Measurements from ENCODE around the gene AWAT2.
"Not testable (repeated sequence)": the region's sequence is repeated elsewhere in the genome, so short reads cannot be mapped to it uniquely, and the experiment has no call there.

- TF ChIP-seq, protein P1, sequence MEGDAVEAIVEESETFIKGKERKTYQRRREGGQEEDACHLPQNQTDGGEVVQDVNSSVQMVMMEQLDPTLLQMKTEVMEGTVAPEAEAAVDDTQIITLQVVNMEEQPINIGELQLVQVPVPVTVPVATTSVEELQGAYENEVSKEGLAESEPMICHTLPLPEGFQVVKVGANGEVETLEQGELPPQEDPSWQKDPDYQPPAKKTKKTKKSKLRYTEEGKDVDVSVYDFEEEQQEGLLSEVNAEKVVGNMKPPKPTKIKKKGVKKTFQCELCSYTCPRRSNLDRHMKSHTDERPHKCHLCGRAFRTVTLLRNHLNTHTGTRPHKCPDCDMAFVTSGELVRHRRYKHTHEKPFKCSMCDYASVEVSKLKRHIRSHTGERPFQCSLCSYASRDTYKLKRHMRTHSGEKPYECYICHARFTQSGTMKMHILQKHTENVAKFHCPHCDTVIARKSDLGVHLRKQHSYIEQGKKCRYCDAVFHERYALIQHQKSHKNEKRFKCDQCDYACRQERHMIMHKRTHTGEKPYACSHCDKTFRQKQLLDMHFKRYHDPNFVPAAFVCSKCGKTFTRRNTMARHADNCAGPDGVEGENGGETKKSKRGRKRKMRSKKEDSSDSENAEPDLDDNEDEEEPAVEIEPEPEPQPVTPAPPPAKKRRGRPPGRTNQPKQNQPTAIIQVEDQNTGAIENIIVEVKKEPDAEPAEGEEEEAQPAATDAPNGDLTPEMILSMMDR (IDR thresholded peaks at IDR 0.05), result not testable (repeated sequence)
- TF ChIP-seq EP300 (IDR thresholded peaks at IDR 0.05), result not testable (repeated sequence)
Observed at GRCh38 chrX:69998299-69998698, 51.4 kb downstream of the AWAT2 start.
